Hypothalamus (tissue), 51 donors: Measurements from ENCODE around the gene CPT1B.
"Not testable (repeated sequence)": the region's sequence is repeated elsewhere in the genome, so short reads cannot be mapped to it uniquely, and the experiment has no call there.

ENCODE experiments used
- DNase-seq, 51 donors: peaks; one replicate each; lab custom pipeline; 2025; lab: John Stamatoyannopoulos, UW

CPT1B gene

DNA sequence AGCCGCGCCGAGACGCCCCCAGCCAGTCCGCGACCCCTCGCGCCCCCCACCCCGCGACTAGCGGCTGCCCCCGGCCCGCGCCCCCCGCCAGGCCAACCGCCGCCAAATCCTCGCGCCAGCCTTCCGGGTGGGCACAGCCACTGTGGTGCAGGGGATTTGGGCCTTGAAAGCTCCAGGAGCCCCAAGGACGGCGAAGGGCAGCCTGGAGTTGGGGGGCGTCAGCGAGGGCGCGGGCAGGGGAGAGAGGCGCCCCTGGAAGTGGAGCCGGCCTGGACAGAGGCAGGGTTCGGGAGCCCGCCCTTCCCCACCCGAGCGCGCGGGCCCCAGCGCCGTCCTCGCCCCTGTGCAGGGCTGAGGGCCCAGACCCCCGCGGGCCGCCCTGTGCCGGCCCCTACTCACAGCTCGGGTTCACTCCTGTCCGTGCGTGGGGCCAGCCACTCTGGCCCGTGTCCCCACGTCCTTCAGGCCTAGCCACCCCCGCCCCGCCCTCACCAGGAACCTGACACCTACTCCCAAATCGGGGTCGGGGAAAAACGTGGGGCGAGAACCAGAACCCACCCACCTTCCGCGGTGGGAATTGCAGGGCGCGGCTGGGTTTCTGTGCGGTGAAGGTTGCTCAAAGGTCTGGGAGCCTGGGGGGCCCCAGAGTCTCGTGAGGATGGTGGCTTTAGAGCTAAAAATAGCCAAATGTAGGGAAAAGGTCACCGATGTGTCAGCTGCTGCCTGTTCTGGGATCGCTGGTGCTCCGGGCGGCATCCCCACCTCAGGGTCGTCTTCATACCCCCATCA lies at the start of gene CPT1B:
Gene CPT1B, minus strand, starts transcription at position 441 of the 789 bp plus-strand sequence. CDS start 512 bp downstream, outside the sequence.
- peak in 1 of 51 donors; percentile 11 for DNase-seq

DNA sequence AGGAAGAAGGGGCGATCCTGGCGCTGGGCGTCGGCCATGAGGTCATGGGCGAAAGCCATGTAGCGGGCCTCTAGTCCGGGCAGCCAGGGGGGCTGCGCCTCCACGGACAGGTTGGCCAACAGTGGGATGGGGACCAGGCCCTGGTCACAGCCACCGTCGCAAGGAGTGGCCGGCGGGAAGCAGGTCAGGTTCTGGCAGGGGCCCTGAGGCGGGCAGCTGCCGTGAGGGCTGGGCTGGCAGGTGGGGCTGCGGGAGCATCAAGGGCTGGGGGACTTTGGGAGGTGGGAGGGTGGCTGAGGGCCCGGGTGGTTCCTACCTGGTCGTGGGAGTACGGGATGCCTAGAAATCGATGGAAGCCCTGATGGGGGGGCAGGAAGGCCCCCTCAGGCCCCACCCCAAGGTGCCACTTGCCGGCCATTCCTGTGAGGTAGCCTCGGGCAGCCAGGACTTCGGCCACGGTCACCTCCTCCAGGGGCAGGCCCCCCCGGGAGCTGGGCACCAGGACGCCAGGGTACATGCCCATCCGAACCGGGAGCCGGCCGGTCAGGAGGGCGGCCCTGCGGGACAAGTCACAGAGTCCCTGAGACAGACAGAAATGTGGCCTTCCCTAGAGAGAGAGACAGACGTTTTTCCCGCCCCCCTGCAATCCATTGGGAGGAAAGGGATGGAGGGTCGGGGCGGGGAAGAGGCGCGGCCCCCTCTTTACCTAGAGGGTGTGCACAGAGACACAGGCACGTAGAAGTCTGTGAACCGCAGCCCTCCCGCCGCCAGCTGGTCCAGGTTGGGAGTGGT lies 48.8 kb upstream of the CPT1B start:
- DNase-seq = no peak

- no peak for DNase-seq
Observed at GRCh38 chr22:50626314-50626849, 48.2 kb upstream of the CPT1B start.

GRCh38 chr22:50625568-50626313 lies 47.5 kb upstream of the CPT1B start:
- DNase-seq = no peak

GRCh38 chr22:50625131-50625567 lies 46.9 kb upstream of the CPT1B start:
- no peak for DNase-seq

GRCh38 chr22:50624347-50625130 lies 46.3 kb upstream of the CPT1B start:
- DNase-seq = no peak

DNA sequence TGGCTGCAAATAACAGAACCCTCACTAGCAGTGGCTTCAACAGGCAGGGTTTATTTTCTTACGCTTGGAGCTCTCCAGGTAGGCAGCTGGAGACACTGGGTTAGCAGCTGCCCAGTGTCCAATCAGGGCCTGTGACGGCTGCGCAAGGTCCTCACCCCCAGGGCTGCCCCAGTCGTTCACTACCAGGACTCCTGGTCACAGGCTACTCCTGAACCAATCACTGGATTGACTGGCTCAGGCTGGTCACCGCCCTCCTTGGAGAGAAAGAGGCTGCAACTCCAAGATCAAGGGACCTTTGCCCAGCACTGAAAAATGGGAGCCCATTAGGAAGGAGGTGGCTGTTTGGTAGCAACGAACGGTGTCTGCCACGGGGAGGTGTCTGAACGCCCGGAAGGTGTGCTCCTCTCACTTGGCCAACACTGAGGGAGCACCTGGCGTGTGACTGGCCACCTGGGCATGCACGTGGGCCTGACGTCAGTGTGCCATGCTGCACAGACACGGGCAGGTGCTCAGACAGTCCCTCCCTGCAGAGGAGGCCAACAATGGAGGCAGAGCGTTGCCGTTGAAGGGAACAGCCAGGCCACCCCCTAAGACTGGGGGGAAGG lies 44.6 kb upstream of the CPT1B start:
- no peak for DNase-seq

DNA sequence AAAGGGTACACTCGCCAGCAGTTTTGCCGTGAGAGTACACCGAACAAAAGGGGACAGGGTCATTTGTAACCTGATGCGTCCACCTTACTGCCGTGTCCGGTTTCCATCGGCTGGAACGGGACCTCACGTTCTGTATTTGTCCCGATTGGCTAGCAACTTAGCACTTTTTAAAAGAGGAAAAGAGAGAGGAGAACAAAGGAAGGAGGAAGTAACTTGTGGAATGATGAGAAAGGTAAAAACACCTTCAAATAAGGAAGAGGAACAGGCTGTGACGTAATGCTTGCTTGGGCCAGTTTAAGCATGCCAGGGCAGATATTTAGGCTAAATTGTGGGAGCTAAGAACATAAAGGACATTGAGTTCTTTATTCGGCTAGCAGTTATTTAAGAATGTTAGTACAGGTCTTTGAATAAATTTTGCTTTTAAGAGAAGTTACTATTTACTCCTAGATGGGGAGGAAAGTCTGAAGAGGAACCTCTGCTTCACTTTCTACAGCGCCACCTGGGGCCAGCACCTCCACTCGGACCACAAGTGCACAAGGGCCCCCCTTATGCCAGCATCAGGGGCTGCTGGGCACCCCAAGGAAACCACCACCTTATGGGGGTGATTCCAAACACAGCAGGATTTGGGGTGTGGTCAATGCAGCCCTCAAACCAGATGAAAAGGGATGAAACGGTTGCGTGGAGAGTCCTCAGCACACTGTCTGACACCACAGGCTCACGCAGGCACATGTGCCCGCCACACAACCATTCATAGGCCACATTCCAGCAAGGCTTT lies 43.9 kb upstream of the CPT1B start:
- DNase-seq = no peak

GRCh38 chr22:50621356-50621880 lies 43.2 kb upstream of the CPT1B start:
- no peak for DNase-seq

DNA sequence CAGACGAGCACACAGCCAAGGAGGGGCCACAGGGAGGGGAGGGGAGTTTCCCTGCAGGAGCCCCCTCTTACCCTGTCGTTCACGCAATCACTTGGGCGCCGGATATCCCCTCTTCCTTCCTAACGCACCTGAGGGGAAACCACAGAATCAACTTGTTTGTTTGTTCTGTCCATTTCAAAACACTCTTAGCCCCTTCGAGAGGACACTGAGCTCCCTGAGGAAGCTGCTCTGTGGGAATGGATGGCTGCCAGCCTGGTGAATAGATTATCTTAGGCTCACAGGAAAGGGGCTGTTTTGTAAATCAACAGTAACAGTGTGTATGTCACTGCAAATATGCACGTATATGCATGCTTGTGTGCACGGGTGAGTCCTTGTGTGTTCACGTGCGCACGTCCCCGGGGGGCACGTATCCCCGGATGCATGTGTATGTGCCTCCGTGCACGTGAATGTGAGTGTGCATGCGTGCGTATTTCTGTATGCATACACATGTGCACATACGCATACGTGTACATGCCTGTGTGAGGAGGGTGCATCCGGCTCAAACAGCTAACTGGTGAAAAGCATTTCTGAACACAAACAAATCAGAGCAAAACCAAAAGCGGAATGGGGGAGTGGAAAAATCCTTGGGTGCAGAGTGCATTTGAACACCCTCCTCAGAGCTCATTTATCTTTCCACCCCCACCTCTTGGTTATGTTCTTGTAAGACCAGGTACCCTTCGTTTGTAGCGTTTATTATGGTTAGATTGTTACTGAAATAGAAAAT lies 42.5 kb upstream of the CPT1B start:
- DNase-seq = peak in 15 of 51 donors; percentile 15 to 82 (median 39)

DNA sequence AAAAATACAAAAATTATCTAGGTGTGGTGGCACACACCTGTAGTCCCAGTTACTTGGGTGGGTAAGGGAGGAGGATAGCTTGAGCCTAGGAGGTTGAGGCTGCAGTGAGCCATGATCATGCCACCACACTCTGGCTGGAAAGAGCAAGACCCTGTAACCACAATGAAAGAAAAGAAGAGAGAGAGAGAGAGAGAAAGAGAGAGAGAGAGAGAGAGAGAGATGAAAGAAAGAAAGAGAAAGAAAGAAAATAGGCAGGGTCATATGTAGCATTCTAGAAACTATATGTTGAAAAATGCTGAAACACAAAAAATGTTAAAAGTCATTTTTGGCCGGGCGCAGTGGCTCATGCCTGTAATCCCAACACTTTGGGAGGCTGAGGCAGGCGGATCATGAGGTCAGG lies 36.1 kb upstream of the CPT1B start:
- DNase-seq = not testable (repeated sequence)

DNA sequence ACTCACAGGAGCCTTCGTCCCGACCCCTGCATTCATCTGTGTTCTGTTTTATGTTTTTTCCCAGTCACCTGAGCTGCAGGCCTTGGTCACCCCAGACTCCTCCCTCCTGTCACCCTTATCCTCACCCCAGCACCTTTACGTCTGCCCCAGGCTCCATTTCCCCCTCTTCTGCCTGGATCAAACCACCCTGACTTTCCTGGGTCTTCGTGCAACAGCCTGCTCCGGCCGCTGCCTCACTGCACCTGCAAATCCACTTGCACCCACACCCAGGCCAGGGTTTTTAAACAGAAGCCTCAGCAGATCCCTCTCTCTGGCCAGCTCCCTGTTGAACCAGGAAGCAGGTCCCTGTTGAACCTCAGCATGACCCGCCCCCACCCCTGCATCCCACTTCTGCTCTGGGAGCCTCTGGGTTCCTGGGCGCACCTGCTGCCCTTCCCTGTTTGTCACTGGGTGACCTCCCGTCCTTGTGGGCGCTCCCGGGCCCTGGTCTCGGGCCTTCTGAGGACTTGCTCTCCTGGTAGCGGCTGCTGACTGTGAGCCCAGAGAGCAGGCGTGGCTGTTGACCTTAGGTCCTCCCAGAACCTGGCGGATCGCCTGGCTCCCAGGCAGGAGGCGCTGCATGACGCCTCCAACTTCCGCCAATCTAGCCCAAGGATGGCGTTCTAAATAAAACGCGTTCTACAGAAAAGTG lies 35.2 kb upstream of the CPT1B start:
- no peak for DNase-seq

- DNase-seq = no peak
Observed at GRCh38 chr22:50612528-50613221, 34.4 kb upstream of the CPT1B start.

- no peak for DNase-seq
Observed at GRCh38 chr22:50612168-50612527, 33.9 kb upstream of the CPT1B start.

GRCh38 chr22:50611341-50612060 lies 33.3 kb upstream of the CPT1B start:
- no peak for DNase-seq

DNA sequence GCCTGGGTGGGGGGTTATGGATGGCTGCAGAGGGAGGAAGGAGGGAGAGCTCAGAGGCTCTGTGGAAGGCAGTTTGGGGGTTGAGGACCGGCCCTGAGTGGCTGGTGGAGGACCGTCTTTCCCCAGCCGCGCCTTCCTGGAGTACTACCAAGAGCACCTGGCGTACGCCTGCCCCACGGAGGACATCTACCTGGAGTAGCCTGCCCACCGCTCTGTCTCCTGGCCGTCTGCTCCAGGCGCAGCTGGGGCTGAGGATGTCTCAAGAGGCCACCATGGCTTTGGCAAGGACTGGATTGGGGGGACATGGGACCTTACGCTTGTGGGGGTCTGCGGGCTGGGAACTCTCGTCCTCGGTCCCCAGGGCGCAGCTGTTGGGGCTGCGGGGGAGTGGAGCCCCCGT lies 32.4 kb upstream of the CPT1B start:
- DNase-seq = no peak
